HK-2 (cell line): Measurements from ENCODE around the gene VASN.
"Not testable (repeated sequence)": the region's sequence is repeated elsewhere in the genome, so short reads cannot be mapped to it uniquely, and the experiment has no call there.

ENCODE experiments used
- DNase-seq: peaks from one replicate; pipeline ENCODE4 v3.0.0-alpha.2; 2018; ENCODE audit not compliant: unreplicated experiment

VASN gene

GRCh38 chr16:4384509-4384942 lies 12.9 kb downstream of the VASN start:
- DNase-seq = no peak

GRCh38 chr16:4385066-4385788 lies 13.6 kb downstream of the VASN start:
- DNase-seq = no peak

GRCh38 chr16:4385789-4386450 lies 14.3 kb downstream of the VASN start:
- no peak for DNase-seq

GRCh38 chr16:4386451-4386805 lies 14.8 kb downstream of the VASN start:
- no peak for DNase-seq

GRCh38 chr16:4386951-4387565 lies 15.4 kb downstream of the VASN start:
- DNase-seq = no peak

- no peak for DNase-seq
Measured at GRCh38 chr16:4387781-4388180, 16.1 kb downstream of the VASN start.

- DNase-seq = no peak
Measured at GRCh38 chr16:4388271-4389021, 16.8 kb downstream of the VASN start.

- DNase-seq = no peak
Measured at GRCh38 chr16:4389051-4389955, 17.7 kb downstream of the VASN start.

- DNase-seq = no peak
Measured at GRCh38 chr16:4390266-4391260, 18.9 kb downstream of the VASN start.

GRCh38 chr16:4391631-4392381 lies 20.2 kb downstream of the VASN start:
- DNase-seq = no peak

GRCh38 chr16:4392382-4393239 lies 21.0 kb downstream of the VASN start:
- no peak for DNase-seq

- no peak for DNase-seq
Measured at GRCh38 chr16:4393240-4393600, 21.6 kb downstream of the VASN start.

- DNase-seq = not testable (repeated sequence)
Measured at GRCh38 chr16:4393850-4394249, 22.2 kb downstream of the VASN start.

- DNase-seq = no peak
Measured at GRCh38 chr16:4395055-4395726, 23.5 kb downstream of the VASN start.

- DNase-seq = no peak
Measured at GRCh38 chr16:4399001-4399730, 27.5 kb downstream of the VASN start.

- no peak for DNase-seq
Measured at GRCh38 chr16:4401094-4401501, 29.4 kb downstream of the VASN start.

- DNase-seq = no peak
Measured at GRCh38 chr16:4401510-4401909, 29.9 kb downstream of the VASN start.
